Raji (cell line): ENCODE measurements around the gene MAP3K20.

Experiments used
- POLR2A ChIP-seq: IDR thresholded peaks from 2 replicates; pipeline ENCODE4 v1.6.1; 2011; ENCODE audit warnings: low read depth, low read length, control low read depth; ENCODE audit not compliant: insufficient read depth

MAP3K20 gene

GRCh38 chr2:173094731-173095130, 19.1 kb downstream of the MAP3K20 start:
- TF ChIP-seq POLR2A = no peak

GRCh38 chr2:173095356-173095755, 19.7 kb downstream of the MAP3K20 start:
- no peak for TF ChIP-seq POLR2A

DNA sequence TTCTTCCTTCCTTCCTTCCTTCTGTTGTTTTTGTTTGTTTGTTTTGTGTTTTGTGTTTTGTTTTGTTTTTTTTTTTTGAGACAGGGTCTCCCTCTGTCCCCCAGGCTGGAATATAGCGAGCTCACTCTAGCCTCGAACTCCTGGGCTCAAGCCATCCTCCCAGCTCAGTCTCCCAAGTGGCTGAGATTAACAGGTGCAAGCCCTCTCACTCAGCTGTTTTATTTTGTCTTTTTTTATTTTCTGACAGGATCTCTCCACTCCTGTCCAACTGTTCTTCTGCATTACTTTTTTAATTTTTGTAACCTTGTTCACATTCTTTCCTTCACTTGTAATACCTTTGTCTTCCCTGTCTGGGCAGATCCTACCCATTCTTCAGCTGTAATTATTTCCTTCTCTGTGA, 23.6 kb downstream of the MAP3K20 start:
- TF ChIP-seq POLR2A = no peak

DNA sequence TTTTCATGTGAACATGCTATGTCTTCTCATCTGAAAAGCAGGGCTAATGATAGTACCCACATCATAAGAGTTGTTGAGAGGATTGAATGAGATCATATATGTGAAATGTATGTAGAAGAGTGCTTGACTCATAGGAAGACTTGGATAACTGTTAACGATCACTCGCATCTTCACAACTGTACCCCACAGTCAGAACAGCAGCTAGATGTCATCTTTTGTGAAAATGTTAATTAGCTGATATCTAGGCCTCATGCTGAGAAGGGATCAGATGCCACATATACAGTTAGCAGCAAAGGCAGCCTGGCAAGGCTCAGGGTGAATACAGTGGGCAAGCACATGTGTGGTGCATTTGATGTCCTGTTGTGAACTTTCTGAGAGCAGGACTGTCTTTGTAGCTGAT, 24.2 kb downstream of the MAP3K20 start:
- TF ChIP-seq POLR2A = no peak

- TF ChIP-seq POLR2A = no peak
These were observed 26.0 kb downstream of the MAP3K20 start for GRCh38 chr2:173101687-173102086.

DNA sequence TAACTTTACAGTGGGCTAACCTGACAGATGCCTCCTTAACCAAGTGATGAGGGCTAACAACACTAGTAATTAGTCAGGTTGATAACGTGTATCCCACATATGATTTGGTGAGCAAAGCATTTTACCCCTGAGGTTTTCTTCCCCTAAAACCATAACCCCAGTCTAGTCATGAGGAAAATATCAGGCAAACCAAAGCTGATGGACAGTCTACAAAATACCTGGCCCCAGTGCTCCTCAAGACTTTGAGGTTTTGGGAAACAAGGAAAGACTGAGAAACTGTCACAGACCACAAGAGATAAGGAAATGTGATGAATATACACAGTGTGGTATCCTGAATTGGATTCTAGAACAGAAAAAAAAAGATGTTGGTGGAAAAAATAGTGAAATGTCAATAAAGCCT, 28.5 kb downstream of the MAP3K20 start:
- TF ChIP-seq POLR2A = no peak

DNA sequence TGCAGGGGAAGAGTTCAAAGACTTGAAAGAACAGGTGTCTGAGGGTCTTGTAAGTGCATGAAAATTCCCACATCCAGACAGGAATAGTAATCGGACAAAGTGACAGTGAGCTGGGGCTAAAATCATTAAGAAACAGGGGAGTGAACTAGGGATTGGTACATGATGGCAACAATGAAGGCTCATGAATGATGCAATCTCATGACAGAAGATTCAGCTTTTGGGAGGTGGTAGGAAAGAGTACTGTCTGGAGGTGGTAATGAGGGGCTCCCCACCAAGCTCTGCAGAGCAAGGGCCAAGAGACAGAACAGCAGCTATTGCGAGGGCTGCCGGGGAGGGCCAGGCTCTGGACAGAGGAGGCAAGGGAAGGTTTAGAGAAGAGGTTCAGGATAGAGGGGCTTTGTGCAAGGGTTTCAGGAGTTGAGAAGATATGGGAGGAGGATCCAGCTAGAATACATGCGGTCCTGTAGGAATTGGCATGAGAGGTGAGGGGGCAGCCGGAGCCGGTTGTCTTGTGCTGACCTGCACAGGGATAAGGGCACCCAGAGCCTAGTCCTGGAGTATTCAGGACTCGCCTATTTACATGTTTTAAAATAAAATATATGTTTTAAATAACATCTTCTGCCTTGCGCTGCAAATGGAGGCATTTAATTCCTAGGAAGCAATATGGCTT, 31.4 kb downstream of the MAP3K20 start:
- no peak for TF ChIP-seq POLR2A

- no peak for TF ChIP-seq POLR2A
These were observed 32.0 kb downstream of the MAP3K20 start for GRCh38 chr2:173107629-173108022.

GRCh38 chr2:173109253-173110188, 33.9 kb downstream of the MAP3K20 start:
- TF ChIP-seq POLR2A = no peak

DNA sequence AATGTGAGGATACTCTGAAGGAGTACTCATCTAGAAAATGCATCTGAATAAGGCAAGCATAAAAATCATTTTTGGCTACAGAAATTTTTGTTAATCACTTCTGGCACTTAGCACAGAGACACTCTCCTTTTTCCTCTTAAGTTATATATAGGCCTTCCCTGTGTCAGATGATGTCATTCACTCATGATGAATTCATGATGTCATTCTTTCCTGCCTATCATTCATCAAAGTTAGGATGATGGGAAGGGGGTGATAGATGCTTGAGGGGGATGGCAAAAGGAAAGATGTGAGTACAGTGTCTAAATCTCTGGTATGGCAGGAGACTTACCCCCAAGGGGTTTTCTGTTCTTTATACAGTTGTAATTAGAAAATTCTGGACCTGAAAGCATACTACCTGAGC, 42.0 kb downstream of the MAP3K20 start:
- no peak for TF ChIP-seq POLR2A

- TF ChIP-seq POLR2A = no peak
These were observed 42.7 kb downstream of the MAP3K20 start for GRCh38 chr2:173118395-173118794.

DNA sequence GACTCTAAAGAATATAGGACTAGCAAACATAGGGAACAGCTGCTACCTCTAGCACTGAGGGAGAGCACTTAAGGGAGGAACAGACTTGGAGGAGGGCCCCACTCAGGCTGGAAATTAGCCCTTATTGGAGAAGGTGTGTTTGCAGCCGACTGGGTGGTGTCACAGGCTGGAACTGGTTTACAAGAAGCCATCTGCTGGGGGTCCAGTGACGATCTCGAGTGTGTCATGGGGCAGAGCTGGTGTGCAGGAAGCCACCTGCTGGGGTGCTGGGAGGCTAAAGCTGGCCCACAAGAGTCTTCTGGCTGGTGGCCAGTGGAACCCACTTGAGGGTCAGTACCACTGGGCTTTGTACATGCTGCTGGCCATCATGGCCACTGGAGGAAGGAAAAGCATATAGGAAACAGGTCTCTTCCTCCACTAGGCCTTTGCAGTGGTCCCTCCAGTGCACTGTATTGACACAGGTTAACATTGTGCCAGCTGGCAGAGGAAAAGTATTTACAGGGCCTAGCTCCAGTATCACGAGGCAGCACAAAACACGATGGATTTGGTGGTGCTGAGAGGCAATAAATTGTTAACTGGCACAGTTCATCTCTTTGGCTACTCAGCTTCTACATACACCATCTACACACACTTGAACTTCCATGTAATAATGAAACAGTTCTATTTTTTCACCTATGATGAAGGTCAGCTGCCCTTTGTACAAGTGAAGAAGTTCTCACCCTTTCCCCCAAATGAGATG, 43.6 kb downstream of the MAP3K20 start:
- TF ChIP-seq POLR2A = no peak

GRCh38 chr2:173119944-173120343, 44.3 kb downstream of the MAP3K20 start:
- TF ChIP-seq POLR2A = no peak

DNA sequence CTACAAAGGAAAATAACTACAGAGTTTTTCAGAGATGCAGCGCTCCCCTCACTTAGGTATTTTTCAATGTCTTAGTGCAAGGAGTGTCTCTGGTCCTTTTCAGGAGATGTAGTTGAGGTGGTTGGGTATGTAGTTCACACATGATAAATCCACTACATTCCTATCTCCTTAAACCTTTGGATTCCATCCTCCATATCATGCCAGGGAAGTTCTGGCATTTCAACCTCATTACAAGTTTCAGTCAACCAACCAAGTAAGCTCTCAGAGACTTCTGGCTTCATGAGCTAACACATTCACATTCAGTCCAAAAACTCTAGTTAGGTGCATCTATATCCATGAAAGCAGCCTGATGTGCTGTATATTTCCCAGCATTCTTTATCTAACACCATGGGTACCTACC, 47.3 kb downstream of the MAP3K20 start:
- no peak for TF ChIP-seq POLR2A

DNA sequence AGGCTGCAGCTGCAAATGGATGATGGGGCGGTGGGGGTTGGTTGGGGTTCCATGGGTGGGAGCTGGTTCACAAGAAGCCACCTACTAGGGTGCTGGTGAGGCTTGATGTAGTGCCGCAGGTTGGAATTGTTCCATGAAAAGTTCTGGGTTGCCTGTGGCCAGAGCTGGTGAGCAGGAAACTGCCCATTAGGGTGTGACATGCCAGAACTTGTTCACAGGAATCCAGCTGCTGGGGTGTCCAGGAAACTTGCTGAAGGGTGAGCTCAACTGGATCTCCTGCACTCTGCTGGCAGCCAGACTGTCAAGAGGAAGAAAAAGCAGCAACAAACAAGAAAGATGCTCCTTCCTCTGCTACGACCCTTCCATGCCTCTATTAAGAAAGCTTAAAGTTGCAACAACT, 48.8 kb downstream of the MAP3K20 start:
- TF ChIP-seq POLR2A = no peak

DNA sequence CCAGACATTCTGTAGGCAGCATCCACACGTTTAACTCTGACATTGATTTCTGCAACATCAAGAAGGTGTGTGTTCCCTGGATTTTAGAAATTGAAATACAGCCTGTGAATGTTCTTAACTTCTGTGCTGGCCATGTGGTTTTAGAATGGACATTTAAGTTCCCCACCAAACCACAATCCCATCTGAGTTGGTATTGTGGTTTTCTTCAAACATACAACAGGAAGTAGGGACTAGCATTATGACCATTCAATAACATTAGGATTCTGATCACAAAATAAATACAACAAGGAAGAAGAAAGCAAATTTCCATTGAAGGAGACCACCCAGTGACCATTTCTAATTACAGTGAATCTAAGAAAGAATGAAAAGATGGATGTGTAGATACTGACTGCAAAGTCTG, 51.2 kb downstream of the MAP3K20 start:
- no peak for TF ChIP-seq POLR2A
